Measurements from ENCODE around the gene RYR2.

RYR2 gene

GRCh38 chr1:237712586-237713157, 670.7 kb downstream of the RYR2 start:
- TF ChIP-seq CTCF (IDR thresholded peaks at IDR 0.05; ENCODE audit: low read depth, low read length) = no peak
- no peak for DNase-seq (ENCODE audit: low read depth in 2 of 2)
- no peak overlapping the region for H3K4me3 ChIP-seq (replicated peaks in 1 of 2; ENCODE audit: low read depth in 2 of 2, low read length in 2 of 2)

- no peak for TF ChIP-seq CTCF (IDR thresholded peaks at IDR 0.05; ENCODE audit: low read depth, low read length)
- no peak overlapping the region for H3K4me3 ChIP-seq (replicated peaks in 1 of 2; ENCODE audit: low read depth in 2 of 2, low read length in 2 of 2)
Observed at GRCh38 chr1:237713916-237714315, 671.9 kb downstream of the RYR2 start.

GRCh38 chr1:237717106-237717505, 675.1 kb downstream of the RYR2 start:
- no peak for TF ChIP-seq CTCF (IDR thresholded peaks at IDR 0.05; ENCODE audit: low read depth, low read length)
- no peak overlapping the region for H3K4me3 ChIP-seq (replicated peaks in 1 of 2; ENCODE audit: low read depth in 2 of 2, low read length in 2 of 2)
- no peak for DNase-seq (ENCODE audit: low read depth in 2 of 2)

More at GRCh38 chr1:237713916-237714315, 671.9 kb downstream of the RYR2 start:
- peak in 1 of 2 donors; percentile 5 for DNase-seq (ENCODE audit: low read depth in 2 of 2)

- no peak overlapping the region for H3K4me3 ChIP-seq (replicated peaks in 1 of 2; ENCODE audit: low read depth in 2 of 2, low read length in 2 of 2)
- no peak for TF ChIP-seq CTCF (IDR thresholded peaks at IDR 0.05; ENCODE audit: low read depth, low read length)
- no peak for DNase-seq (ENCODE audit: low read depth in 2 of 2)
Observed at GRCh38 chr1:237730826-237731350, 688.9 kb downstream of the RYR2 start.

- TF ChIP-seq CTCF (IDR thresholded peaks at IDR 0.05; ENCODE audit: low read depth, low read length) = no peak
- no peak overlapping the region for H3K4me3 ChIP-seq (replicated peaks in 1 of 2; ENCODE audit: low read depth in 2 of 2, low read length in 2 of 2)
- no peak for DNase-seq (ENCODE audit: low read depth in 2 of 2)
Observed at GRCh38 chr1:237732657-237733056, 690.7 kb downstream of the RYR2 start.

GRCh38 chr1:237736372-237737029, 694.5 kb downstream of the RYR2 start:
- TF ChIP-seq CTCF (IDR thresholded peaks at IDR 0.05; ENCODE audit: low read depth, low read length) = no peak
- no peak for DNase-seq (ENCODE audit: low read depth in 2 of 2)
- H3K4me3 ChIP-seq (replicated peaks in 1 of 2; ENCODE audit: low read depth in 2 of 2, low read length in 2 of 2) = no peak overlapping the region

Measured in cardiac fibroblast (primary cell).